ENCODE data around the gene SLC30A2. TPM values are rescaled to one million over a fixed set of nuclear protein-coding genes. Genes with fewer than 3 reads are reported as not detected.
A peak's percentile ranks its signal among the peaks of the same experiment; 100 is the strongest.

Gene SLC30A2
- total RNA-seq, 2 donors from 2014 or later: 44.5 to 64.6 TPM

DNA sequence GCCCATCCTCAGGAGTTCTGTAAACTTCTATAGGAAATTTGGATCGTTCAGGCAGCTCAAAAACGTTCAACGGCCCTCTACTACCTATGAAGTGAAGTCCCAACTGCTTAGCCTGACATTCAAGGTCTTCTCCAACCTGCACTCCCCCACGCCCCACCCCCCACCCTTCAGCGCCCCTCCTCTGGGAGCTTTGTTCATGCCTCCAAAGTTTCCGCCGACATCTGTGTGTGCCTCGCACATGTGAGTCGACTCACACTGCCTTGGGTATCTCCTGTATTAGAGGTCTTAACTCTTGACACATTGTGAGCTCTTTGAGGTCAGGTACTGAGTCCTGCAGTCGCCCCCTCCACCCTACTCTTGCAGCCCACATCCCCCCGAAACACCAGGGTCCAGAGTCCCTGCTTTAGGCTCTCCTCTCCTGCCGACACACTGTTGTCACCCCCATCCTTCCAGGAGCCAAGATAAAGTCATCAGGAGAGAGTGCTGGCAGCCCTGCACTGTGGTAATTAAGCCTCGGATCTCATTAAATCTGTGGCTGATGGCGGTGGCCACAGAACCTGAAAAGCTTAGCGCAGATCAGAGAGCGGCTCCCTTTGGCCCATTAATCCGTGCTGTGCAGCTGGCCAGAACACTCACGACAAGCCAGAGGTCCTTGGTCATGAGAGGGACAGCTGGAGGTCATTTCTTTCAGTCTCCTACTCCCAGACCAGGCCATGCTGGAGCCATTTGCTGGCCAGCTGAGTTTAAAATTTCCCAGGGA lies 46.7 kb downstream of the SLC30A2 start:
- 82 to 86% methylated on average over 13 to 18 of the region's 18 CpGs for WGBS, 2 donors
- TF ChIP-seq POLR2A (IDR thresholded peaks at IDR 0.05) (no peak), CTCF (IDR thresholded peaks at IDR 0.05) (no peak)
- Histone ChIP-seq H3K4me1 (peaks cover 13% of the 10 kb centered on the region), H3K9me3 (no peaks in the 10 kb centered on the region), H3K4me3 (no peak overlapping the region), H3K27me3 (no peaks in the 10 kb centered on the region), H3K36me3 (replicated peaks in 1 of 2; ENCODE audit: insufficient read depth in 1 of 2, low read depth in 2 of 2) (no peaks in the 10 kb centered on the region), H3K27ac (no peak overlapping the region)
- intact Hi-C loops (cut with DNase I): loop anchor here (5.0 kb wide), 1 partner anchor 92 kb away; the partner anchor contains the start of gene STMN1
- ATAC-seq: no peak
- no peak for DNase-seq

DNA sequence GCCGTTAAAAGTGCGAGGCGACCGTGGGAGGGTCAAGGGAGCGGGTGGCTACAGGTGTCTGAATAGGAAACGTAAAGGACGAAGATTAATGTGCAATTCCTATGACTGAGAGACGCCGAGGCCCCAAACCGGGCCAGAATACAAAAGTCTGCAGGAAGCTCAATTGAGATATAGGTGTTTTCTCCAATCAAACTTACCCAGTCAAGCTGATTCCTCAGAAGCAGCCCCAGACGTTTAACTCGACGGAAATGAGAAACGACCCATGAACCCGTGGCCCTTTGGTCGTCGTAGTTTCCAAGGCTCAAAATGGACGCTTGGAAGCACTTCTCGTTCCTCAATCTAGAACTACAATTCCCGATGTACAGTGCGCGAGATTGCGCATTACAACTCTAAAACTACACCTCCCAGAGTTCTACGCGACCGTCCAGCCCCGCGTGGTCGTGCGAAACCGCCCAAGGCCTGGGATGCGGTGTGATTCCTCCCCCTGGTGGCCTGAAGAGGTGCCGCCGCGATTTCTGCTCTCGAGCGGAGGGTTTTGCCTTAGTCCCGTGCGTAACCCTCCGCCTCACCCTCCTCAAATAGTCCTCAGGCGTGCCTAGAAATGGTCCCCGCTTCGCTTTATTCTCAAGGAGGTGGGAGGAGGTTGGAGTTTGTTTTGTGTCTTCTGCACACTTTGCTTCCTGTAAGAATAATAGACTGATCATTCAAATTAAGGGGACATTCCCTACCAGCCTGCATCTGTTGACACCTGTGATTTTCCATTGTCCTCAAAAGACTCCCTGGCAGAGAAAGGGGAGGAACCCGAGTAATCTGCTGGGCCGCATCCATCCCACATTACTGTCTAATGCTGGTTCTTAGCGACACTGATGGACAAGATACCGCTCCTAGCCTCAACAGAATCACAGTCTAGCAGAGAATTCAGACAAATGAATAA lies 47.8 kb downstream of the SLC30A2 start, which contains the start of gene PAFAH2:
Gene PAFAH2, minus strand, starts transcription at position 236 of the 934 bp plus-strand sequence. CDS start 7,247 bp downstream, outside the sequence.
- peak within 1 kb of the TSS; percentile 36 to 46 for H3K4me3 ChIP-seq
- H3K4me1 ChIP-seq: peaks cover 13% of the 10 kb centered on the region
- H3K27me3 ChIP-seq: no peaks in the 10 kb centered on the region
- intact Hi-C loops (cut with DNase I): loop anchor here (5.0 kb wide), 1 partner anchor 91 kb away; the partner anchor contains the start of gene STMN1
- H3K36me3 ChIP-seq (replicated peaks in 1 of 2; ENCODE audit: insufficient read depth in 1 of 2, low read depth in 2 of 2): no peaks in the 10 kb centered on the region
- TF ChIP-seq POLR2A (IDR thresholded peaks at IDR 0.05): peak in 2 of 3 donors; percentile 51 to 58
- TF ChIP-seq CTCF (IDR thresholded peaks at IDR 0.05): peak; percentile 81 to 100 (median 100)
- no peaks in the 10 kb centered on the region for H3K9me3 ChIP-seq
- WGBS, 2 donors: 0 to 1% methylated on average over 36 to 47 of the region's 47 CpGs
- H3K27ac ChIP-seq: peak within 1 kb of the TSS; percentile 34 to 76 (median 56)
- ATAC-seq (peak; percentile 99), DNase-seq (peak; percentile 98 to 99 (median 98))

GRCh38 chr1:25996966-25997827 lies 48.7 kb downstream of the SLC30A2 start:
- no peak for ATAC-seq
- peak overlapping the region; percentile 26 to 76 (median 56) for H3K27ac ChIP-seq

More at GRCh38 chr1:25996966-25997827, 48.7 kb downstream of the SLC30A2 start:
- peak in 2 of 4 donors; percentile 15 to 66 for DNase-seq
- TF ChIP-seq CTCF (IDR thresholded peaks at IDR 0.05): no peak
- Histone ChIP-seq H3K4me3 (peak overlapping the region; percentile 36 to 46), H3K36me3 (replicated peaks in 1 of 2; ENCODE audit: insufficient read depth in 1 of 2, low read depth in 2 of 2) (no peaks in the 10 kb centered on the region), H3K4me1 (peaks cover 13% of the 10 kb centered on the region), H3K9me3 (no peaks in the 10 kb centered on the region), H3K27me3 (no peaks in the 10 kb centered on the region)
- WGBS, 2 donors: 2 to 3% methylated on average over 13 of the region's 13 CpGs
- intact Hi-C loops (cut with DNase I): loop anchor here (5.0 kb wide), 1 partner anchor 90 kb away; the partner anchor contains the start of gene STMN1
